ENCODE data around the gene PIK3CB.
"Not testable (repeated sequence)": the region's sequence is repeated elsewhere in the genome, so short reads cannot be mapped to it uniquely, and the experiment has no call there.

The PIK3CB gene

DNA sequence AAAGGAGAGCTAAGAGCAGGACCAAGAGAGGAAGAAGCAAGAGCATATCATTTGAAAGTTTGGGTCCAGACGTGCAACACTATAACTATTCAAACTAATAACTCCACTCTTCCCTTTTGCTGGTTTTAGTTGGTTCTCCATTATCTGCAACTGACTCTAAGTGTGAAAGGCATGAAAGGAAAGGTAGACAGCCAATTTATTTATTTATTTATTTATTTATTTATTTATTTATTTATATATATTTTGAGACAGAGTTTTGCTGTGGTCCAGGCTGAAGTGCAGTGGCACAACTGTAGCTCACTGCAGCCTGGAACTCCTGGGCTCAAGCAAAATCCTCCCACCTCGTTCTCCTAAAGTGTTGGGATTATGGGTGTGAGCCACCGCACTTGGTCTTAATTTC, 22.1 kb upstream of the PIK3CB start:
- no peaks in the 10 kb centered on the region for H3K27me3 Mint-ChIP-seq
- no peak overlapping the region for H3K4me3 Mint-ChIP-seq
- H3K9me3 Mint-ChIP-seq (ENCODE audit: low read depth), result no peaks in the 10 kb centered on the region
- no peaks in the 10 kb centered on the region for H3K4me1 Mint-ChIP-seq (ENCODE audit: low read depth)
- H3K36me3 Mint-ChIP-seq, result no peaks in the 10 kb centered on the region
- no peak overlapping the region for H3K27ac Mint-ChIP-seq

GRCh38 chr3:138854940-138855339, 20.2 kb upstream of the PIK3CB start:
- H3K27ac Mint-ChIP-seq, result no peak overlapping the region
- H3K36me3 Mint-ChIP-seq, result no peaks in the 10 kb centered on the region
- no peak overlapping the region for H3K4me3 Mint-ChIP-seq
- H3K4me1 Mint-ChIP-seq (ENCODE audit: low read depth), result no peaks in the 10 kb centered on the region
- no peaks in the 10 kb centered on the region for H3K9me3 Mint-ChIP-seq (ENCODE audit: low read depth)
- no peaks in the 10 kb centered on the region for H3K27me3 Mint-ChIP-seq

GRCh38 chr3:138854204-138854603, 19.5 kb upstream of the PIK3CB start:
- no peaks in the 10 kb centered on the region for H3K9me3 Mint-ChIP-seq (ENCODE audit: low read depth)
- H3K27me3 Mint-ChIP-seq, result no peaks in the 10 kb centered on the region
- H3K4me3 Mint-ChIP-seq, result no peak overlapping the region
- no peaks in the 10 kb centered on the region for H3K36me3 Mint-ChIP-seq
- no peak overlapping the region for H3K27ac Mint-ChIP-seq
- no peaks in the 10 kb centered on the region for H3K4me1 Mint-ChIP-seq (ENCODE audit: low read depth)

- no peak overlapping the region for H3K4me3 Mint-ChIP-seq
- no peaks in the 10 kb centered on the region for H3K4me1 Mint-ChIP-seq (ENCODE audit: low read depth)
- H3K27ac Mint-ChIP-seq, result no peak overlapping the region
- no peaks in the 10 kb centered on the region for H3K9me3 Mint-ChIP-seq (ENCODE audit: low read depth)
- H3K36me3 Mint-ChIP-seq, result no peaks in the 10 kb centered on the region
- H3K27me3 Mint-ChIP-seq, result no peaks in the 10 kb centered on the region
Measured at GRCh38 chr3:138850151-138850550, 15.4 kb upstream of the PIK3CB start.

DNA sequence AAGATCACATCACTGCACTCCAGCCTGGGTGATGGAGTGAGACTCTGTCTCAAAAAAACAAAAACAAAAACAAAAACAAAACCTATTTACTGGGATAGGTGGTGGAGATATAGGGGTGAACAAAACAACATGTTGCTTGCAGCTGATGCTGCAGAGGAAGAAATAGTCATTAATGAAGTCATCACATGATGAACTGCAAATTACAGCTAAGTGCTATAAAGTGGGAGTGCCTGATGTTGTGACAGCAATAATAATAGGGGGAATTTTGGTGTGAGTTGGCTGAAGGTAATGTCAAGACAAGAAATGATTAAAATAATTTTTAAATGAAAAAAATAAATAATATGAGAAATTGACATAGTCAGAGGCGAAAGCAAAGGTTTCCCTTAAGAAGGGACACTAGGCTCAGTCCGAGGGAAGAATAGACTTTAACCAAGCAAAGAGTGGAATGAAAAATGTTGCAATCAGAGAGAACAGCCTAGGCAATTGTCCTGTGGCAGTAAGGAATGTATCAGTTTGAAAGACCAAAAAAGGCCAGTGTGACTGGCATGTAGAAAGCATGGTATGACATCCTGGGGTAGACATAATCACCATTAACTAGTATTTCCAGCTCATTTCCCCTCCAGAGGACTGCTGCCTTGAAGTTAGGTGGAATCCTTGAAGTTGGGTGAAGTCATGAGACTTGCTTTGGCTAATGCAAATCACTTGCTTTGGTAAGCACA, 14.7 kb upstream of the PIK3CB start:
- no peaks in the 10 kb centered on the region for H3K4me1 Mint-ChIP-seq (ENCODE audit: low read depth)
- H3K4me3 Mint-ChIP-seq, result no peak overlapping the region
- no peaks in the 10 kb centered on the region for H3K9me3 Mint-ChIP-seq (ENCODE audit: low read depth)
- no peaks in the 10 kb centered on the region for H3K27me3 Mint-ChIP-seq
- H3K27ac Mint-ChIP-seq, result no peak overlapping the region
- no peaks in the 10 kb centered on the region for H3K36me3 Mint-ChIP-seq

- H3K36me3 Mint-ChIP-seq, result no peaks in the 10 kb centered on the region
- no peaks in the 10 kb centered on the region for H3K4me1 Mint-ChIP-seq (ENCODE audit: low read depth)
- H3K27me3 Mint-ChIP-seq, result no peaks in the 10 kb centered on the region
- no peak overlapping the region for H3K4me3 Mint-ChIP-seq
- no peaks in the 10 kb centered on the region for H3K9me3 Mint-ChIP-seq (ENCODE audit: low read depth)
- no peak overlapping the region for H3K27ac Mint-ChIP-seq
Measured at GRCh38 chr3:138848696-138849095, 14.0 kb upstream of the PIK3CB start.

DNA sequence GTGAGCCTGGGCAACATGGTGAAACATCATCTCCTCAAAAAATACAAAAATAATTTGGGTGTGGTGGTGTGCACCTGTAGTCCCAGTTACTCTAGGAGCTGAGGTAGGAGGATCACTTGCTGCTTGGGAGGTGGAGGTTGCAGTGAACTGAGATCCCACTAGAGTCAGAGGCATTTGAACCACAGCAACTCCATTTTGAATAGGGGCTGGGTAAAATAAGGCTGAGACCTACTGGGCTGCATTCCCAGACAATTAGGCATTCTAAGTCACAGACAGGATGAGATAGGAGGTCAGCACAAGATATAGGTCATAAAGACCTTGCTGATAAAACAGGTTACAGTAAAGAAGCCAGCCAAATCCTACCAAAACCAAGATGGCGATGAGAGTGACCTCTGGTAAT, 12.1 kb upstream of the PIK3CB start:
- not testable (repeated sequence) for H3K4me3 Mint-ChIP-seq; H3K36me3 Mint-ChIP-seq; H3K9me3 Mint-ChIP-seq (ENCODE audit: low read depth); H3K27ac Mint-ChIP-seq; H3K27me3 Mint-ChIP-seq; H3K4me1 Mint-ChIP-seq (ENCODE audit: low read depth)

- Mint-ChIP-seq H3K36me3 (no peaks in the 10 kb centered on the region), H3K27ac (no peak overlapping the region), H3K9me3 (ENCODE audit: low read depth) (no peaks in the 10 kb centered on the region), H3K4me1 (ENCODE audit: low read depth) (no peaks in the 10 kb centered on the region), H3K27me3 (no peaks in the 10 kb centered on the region), H3K4me3 (no peak overlapping the region)
Measured at GRCh38 chr3:138846262-138846791, 11.6 kb upstream of the PIK3CB start.

- Mint-ChIP-seq H3K4me1 (ENCODE audit: low read depth) (no peaks in the 10 kb centered on the region), H3K27me3 (no peaks in the 10 kb centered on the region), H3K27ac (no peak overlapping the region), H3K4me3 (no peak overlapping the region), H3K9me3 (ENCODE audit: low read depth) (no peaks in the 10 kb centered on the region), H3K36me3 (no peaks in the 10 kb centered on the region)
Measured at GRCh38 chr3:138845771-138846173, 11.0 kb upstream of the PIK3CB start.

DNA sequence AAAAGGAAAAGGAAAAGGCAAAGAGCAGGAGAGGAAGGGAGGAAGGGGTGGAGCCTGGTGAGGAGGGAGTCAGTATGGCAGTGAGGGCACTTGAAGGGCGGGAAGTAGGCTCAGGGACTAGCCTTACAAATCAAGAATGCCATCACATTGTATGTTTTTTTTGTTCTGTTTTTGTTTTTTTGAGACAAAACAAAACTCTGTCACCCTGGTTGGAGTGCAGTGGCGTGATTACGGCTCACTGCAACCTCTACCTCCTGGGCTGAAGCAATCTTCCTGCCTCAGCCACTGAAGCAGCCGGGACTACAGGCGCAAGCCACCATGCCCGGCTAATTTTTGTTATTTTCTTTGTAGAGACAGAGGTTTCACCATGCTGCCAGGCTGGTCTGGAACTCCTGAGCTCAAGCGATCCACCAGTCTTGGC, 10.5 kb upstream of the PIK3CB start:
- H3K4me1 Mint-ChIP-seq (ENCODE audit: low read depth), result no peaks in the 10 kb centered on the region
- H3K9me3 Mint-ChIP-seq (ENCODE audit: low read depth), result no peaks in the 10 kb centered on the region
- no peaks in the 10 kb centered on the region for H3K27me3 Mint-ChIP-seq
- no peaks in the 10 kb centered on the region for H3K36me3 Mint-ChIP-seq
- no peak overlapping the region for H3K4me3 Mint-ChIP-seq
- no peak overlapping the region for H3K27ac Mint-ChIP-seq

DNA sequence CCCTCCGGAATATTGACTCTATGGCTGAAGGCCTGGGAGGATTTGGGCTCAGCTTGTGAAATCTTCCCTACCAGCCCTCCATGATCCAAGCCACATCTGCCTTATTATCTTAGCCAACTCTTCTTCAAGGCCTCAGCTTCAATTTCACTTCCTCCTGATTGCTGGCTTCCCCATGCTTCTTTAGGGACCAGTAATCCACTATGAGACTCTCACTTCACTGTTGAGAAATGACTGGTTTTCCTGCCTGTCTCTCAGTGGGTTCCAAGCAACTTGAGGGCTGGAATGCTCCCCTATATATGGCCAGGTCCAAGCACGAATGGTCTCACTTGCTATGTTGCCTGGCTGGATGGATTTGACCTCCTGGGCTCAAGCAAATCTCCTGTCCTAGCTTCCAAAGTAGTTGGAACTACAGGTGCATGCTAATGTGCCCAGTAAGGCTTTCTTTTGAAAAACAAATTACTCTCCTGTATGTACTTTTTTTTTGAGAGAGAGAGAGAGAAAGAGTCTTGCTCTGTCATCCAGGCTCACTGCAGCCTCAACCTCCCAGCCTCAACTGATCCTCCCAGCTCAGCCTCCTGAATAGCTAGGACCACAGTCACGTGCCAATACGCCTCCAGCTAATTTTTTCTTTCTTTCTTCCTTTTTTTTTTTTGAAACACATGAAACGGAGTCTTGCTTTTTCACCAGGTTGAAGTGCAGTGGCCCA, 7.9 kb upstream of the PIK3CB start:
- Mint-ChIP-seq H3K4me1 (ENCODE audit: low read depth) (no peaks in the 10 kb centered on the region), H3K36me3 (no peaks in the 10 kb centered on the region), H3K27me3 (no peaks in the 10 kb centered on the region), H3K9me3 (ENCODE audit: low read depth) (no peaks in the 10 kb centered on the region), H3K4me3 (no peak overlapping the region), H3K27ac (no peak overlapping the region)

DNA sequence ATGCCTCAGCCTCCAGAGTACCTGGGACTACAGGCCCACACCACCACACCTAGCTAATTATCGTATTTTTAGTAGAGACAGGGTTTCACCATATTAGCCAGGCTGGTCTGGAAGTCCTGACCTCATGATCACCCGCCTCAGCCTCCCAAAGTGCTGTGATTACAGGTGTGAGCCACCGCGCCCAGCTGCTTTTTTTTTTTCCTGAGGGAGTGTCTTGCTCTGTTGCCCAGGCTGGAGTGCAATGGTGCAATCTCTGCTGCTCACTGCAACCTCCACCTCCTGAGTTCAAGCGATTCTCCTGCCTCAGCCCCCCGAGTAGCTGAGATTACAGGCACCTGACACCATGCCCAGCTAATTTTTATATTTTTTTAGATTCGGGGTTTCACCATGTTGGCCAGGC, 3.7 kb upstream of the PIK3CB start:
- H3K9me3 Mint-ChIP-seq (ENCODE audit: low read depth); H3K4me3 Mint-ChIP-seq; H3K36me3 Mint-ChIP-seq; H3K27me3 Mint-ChIP-seq; H3K27ac Mint-ChIP-seq: not testable (repeated sequence)
- peaks cover 11% of the 10 kb centered on the region for H3K4me1 Mint-ChIP-seq (ENCODE audit: low read depth)

DNA sequence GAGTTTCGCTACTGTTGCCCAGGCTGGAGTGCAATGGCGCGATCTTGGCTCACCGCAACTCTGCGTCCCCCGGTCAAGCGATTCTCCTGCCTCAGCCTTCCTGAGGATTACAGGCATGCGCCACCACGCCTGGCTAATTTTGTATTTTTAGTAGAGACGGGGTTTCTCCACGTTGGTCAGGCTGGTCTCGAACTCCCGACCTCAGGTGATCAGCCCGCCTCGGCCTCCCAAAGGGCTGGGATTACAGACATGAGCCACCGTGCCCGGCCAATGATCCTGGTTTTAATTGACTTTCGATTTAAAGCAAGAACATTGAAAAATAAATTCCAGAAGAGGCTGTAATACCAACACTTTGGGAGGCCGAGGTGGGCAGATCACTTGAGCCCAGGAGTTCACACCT, 1.1 kb upstream of the PIK3CB start:
- Mint-ChIP-seq H3K4me3 (peak overlapping the region; percentile 17), H3K4me1 (ENCODE audit: low read depth) (peaks cover 21% of the 10 kb centered on the region)
- not testable (repeated sequence) for H3K36me3 Mint-ChIP-seq

DNA sequence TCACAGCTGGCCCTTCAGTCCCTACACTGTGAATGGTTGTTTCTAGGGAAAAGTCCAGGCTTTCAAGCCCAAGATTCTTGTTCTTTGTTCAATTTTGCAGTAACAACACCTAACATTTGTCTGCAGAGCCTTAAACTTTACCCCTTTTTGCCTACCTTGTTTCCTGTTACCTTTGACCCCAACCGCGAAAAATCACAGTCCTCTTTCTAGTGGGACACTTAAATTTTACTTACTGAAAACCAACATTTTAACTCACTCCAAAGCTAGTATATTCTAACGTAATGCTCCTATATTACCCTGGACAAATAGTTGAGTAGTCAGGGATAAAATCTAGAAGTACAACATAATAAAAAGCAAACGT, 649 bp upstream of the PIK3CB start:
- H3K36me3 Mint-ChIP-seq, result peaks cover 4% of the 10 kb centered on the region

More for the DNA sequence above, 1.1 kb upstream of the PIK3CB start:
- H3K27me3 Mint-ChIP-seq; H3K9me3 Mint-ChIP-seq (ENCODE audit: low read depth): not testable (repeated sequence)
- peak overlapping the region; percentile 46 for H3K27ac Mint-ChIP-seq

DNA sequence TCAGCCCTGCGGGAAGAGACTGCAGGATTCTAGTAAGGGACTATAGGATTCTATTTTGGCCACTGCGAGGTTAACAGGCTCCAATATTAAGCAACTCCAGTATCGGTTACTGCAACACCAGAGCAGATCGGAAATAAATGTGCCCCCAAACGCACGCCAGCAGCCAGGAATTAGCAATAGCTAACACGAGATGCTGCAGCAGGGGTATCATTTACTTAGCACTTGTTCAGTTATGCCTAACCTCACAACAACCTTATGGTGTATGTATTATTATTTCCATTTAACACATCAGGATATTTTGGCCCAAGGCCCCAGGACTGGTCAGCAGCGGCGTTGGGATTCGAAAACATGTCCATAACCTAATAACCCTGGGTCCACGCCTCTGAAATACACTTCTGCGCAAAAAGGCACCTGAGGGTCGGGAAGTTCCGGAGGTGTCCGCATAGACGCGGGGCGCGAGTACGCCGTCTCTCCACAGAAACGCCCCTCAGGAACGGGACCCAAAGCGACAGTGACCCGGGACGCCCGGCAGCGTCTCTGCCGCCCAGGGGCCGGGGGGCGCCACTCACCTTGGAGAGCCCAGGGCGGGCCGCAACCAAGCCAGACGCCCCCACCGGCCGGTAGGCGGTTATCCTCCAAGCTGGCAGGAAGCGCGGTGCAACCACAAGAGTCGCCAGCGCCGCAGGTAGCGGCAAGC, 681 bp downstream of the PIK3CB start:
- no peaks in the 10 kb centered on the region for H3K9me3 Mint-ChIP-seq (ENCODE audit: low read depth)
- peak overlapping the region; percentile 94 for H3K4me3 Mint-ChIP-seq
- H3K27me3 Mint-ChIP-seq, result no peaks in the 10 kb centered on the region
- H3K36me3 Mint-ChIP-seq, result peaks cover 6% of the 10 kb centered on the region
- peaks cover 24% of the 10 kb centered on the region for H3K4me1 Mint-ChIP-seq (ENCODE audit: low read depth)
- H3K27ac Mint-ChIP-seq, result peak overlapping the region; percentile 96

More for the DNA sequence above, 649 bp upstream of the PIK3CB start:
- H3K4me3 Mint-ChIP-seq, result peak overlapping the region; percentile 96
- peaks cover 21% of the 10 kb centered on the region for H3K4me1 Mint-ChIP-seq (ENCODE audit: low read depth)
- H3K27me3 Mint-ChIP-seq, result no peaks in the 10 kb centered on the region
- H3K9me3 Mint-ChIP-seq (ENCODE audit: low read depth), result no peaks in the 10 kb centered on the region
- peak overlapping the region; percentile 98 for H3K27ac Mint-ChIP-seq
